HG03175 (cell line): Measurements from ENCODE around the gene ELP2.
"Not testable (repeated sequence)": the region's sequence is repeated elsewhere in the genome, so short reads cannot be mapped to it uniquely, and the experiment has no call there.

Source experiments
- ATAC-seq: cut with Tn5 transposase; IDR thresholded peaks from one replicate; pipeline ENCODE4 v1.9.1; 2021; ENCODE audit warnings: mild to moderate bottlenecking, moderate library complexity; ENCODE audit not compliant: unreplicated experiment

ELP2 gene, protein sequence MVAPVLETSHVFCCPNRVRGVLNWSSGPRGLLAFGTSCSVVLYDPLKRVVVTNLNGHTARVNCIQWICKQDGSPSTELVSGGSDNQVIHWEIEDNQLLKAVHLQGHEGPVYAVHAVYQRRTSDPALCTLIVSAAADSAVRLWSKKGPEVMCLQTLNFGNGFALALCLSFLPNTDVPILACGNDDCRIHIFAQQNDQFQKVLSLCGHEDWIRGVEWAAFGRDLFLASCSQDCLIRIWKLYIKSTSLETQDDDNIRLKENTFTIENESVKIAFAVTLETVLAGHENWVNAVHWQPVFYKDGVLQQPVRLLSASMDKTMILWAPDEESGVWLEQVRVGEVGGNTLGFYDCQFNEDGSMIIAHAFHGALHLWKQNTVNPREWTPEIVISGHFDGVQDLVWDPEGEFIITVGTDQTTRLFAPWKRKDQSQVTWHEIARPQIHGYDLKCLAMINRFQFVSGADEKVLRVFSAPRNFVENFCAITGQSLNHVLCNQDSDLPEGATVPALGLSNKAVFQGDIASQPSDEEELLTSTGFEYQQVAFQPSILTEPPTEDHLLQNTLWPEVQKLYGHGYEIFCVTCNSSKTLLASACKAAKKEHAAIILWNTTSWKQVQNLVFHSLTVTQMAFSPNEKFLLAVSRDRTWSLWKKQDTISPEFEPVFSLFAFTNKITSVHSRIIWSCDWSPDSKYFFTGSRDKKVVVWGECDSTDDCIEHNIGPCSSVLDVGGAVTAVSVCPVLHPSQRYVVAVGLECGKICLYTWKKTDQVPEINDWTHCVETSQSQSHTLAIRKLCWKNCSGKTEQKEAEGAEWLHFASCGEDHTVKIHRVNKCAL

DNA sequence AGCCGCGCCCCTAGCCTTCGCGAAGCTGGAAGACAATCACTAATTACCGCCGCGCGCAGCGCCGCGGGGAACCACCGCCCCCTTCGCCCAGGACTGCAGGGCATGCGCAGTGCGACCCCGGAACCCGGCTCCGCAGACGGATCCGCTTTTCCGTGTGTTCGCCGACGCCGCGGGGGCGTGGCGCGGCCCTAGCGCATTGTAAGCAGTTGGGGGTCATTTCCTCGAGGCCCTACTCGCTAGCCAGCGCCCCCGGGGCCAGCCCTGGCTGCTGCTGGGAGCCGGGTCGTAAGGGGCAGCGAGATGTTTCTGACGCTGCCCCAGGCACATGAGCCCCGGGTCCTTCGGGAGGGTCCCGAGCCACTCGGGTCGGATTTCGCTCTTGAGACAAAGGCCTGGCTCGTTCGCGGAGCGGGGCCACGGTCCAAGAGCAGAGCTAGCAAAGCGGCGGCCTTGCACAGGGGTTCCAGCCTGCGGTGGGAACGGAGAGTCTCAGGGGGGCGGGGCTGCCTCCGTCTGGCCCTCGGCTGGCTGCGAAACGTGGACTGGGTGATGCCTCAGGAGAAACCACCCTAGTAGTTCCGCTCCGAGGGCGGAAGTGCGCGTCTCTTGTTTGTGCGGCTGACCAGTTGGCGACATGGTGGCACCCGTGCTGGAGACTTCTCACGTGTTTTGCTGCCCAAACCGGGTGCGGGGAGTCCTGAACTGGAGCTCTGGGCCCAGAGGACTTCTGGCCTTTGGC is at the start of gene ELP2, which contains the start of gene SLC39A6:
Gene ELP2, plus strand, starts transcription at position 600 of the 739 bp plus-strand sequence. Its CDS starts 35 bp downstream, at position 635.
Gene SLC39A6, minus strand, starts transcription at position 41 of the 739 bp plus-strand sequence. CDS start 2,333 bp downstream, outside the sequence.
- peak; percentile 94 for ATAC-seq

DNA sequence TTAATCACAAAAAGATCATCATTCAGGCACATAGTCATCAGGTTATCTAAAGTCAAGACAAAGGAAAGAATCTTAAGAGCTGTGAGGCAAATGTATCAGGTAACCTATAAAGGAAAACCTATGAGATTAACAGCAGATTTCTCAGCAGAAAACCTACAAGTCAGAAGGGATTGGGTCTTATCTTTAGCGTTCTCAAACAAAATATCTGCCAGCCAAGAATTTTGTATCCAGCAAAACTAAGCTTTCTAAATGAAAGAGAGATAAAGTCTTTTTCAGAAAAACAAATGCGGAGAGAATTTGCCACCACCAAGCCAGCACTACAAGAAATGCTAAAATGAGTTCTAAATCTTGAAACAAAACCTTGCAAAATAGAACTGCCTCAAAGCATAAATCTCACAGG is 48.6 kb upstream of the ELP2 start:
- ATAC-seq = not testable (repeated sequence)

DNA sequence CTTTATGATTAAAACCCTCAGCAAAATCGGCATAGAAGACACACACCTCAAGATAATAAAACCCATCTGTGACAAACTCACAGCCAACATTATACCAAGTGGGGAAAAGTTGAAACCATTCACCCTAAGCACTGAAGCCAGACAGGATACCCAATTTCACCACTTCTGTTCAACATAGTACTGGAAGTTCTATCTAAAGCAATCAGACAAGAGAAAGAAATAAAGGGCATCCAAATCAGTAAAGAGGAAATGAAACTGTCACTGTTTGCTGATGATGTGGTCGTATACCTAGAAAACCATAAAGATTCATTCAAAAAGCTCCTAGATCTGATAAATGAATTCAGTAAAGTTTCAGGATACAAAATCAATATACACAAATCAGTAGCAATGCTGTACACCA is 46.0 kb upstream of the ELP2 start:
- ATAC-seq = no peak

DNA sequence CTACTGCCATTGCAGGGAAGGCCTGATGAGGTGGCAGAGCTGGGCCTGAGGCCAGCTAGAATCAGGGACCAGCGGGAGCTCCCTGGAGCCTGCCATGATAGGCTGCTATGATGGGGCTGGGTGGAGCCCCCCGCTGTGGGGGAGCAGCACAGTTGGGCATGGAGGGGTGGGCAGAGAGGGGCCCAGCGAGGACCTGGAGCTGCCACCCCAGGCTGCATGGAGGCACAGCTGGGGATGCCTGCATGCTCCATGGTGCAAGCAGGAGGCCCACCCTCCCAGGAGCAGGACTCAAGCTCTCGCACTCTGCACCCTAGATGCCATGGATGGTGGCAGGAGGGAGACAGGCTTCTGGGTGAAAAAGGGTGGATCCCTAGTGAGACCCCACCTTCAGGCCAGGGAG is 44.5 kb upstream of the ELP2 start:
- ATAC-seq = no peak

DNA sequence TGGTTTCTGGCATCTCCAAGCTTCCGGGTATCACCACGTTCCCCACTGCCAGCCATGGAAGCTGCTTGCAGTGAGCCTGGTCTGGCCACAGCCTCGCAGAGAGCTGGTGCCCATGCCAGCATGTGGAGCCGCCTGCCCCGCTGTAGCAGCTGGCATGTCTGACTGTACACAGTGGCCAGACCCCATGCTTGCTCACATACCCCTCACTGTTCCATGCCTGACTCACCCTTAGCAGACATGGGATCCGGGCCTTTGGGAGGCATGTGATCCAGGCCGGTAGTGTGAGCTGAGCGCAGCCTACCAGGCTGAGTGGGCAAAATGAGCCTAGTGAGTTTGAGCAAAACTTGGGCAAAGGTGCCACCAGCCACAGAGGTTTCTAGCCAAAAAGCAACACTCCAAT is 43.5 kb upstream of the ELP2 start:
- no peak for ATAC-seq

DNA sequence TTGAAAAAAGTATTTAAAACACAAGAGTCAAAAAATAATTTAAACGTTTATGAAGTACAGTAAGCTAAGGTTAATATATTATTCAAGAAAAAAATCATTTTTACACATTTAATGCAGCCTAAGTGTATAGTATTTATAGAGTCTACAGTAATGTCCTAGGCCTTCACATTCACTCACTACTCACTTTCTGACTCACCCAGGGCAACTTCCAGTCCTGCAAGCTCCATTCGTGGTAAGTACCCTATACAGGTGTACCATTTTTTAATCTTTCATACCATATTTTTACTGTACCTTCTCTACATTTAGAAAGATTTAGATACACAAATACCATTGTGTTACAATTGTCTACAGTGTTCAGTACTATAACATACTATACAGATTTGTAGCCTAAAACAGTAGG is 41.4 kb upstream of the ELP2 start:
- ATAC-seq = no peak

DNA sequence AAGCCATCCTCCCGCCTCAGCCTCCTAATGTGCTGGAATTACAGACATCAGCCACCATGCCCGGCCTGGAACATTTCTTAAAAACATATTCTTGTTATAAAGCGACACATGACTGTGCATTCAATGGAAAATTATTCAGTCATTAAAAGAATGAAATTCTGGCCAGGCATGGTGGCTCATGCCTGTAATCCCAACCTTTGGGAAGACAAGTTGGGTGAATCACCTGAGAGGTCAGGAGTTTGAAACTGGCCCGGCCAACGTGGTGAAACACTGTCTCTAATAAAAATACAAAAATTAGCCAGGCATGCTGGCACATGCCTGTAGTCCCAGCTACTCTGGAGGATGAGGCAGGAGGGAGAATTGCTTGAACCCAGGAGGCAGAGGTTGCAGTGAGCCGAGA is 40.7 kb upstream of the ELP2 start:
- no peak for ATAC-seq

DNA sequence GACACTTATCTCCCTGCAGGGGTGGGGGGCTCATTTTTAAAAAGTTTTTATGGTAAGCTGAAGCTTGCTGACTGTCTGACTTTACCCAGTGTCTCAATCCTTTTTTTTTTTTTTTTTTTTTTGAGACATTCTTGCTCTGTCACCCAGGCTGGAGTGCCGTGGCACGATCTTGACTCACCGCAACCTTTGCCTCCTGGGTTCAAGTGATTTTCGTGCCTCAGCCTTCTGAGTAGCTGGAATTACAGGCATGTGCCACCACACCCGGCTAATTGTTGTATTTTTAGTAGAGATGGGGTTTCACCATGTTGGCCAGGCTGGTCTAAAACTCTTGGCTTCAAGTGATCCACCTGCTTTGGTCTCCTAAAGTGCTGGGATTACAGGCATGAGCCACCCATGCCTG is 37.6 kb upstream of the ELP2 start:
- ATAC-seq = not testable (repeated sequence)

DNA sequence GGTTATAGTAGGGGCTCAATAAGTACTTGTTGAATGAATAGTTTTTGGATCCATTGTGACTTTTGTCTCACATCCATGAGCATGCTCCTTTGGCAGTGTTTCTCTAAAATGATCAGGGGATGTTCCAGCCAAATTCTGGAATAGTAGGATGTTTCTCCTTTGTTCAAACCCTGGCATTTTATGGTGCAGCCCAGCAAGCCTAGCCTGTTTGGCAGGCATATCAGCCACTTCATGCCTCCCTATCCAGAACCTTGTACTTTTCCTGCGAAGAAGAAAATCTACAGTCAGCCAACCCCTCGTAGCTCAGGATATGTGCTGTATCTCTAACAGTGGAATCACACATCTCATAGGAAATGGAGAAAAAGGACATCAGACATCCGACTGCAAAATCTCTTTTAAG is 35.3 kb upstream of the ELP2 start:
- no peak for ATAC-seq

DNA sequence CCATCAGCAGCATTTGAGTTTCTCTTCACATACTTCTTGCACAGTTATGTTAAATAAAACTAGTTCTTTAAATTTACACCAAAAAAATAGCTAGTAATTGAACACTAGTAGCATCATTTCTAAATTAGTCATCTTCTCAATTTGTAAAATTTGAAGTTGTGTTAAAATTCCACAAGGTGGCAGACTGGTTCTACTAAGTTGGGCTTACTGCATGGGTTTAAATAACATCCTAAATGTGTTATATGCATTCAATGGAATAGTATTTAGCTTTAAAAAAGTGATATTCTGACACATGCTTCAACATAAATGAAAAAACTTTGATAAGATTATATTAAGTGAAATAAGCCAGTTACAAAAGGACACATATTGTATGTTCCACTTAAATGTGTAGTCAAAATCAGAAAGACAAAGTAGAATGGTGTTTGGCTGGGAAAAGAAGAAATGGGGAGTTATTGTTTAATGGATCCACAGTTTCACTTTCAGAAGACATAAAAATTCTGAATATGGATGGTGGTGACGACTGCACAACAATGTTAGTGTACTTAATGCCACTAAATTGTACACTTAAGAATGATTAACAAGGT is 33.7 kb upstream of the ELP2 start:
- peak; percentile 42 for ATAC-seq

DNA sequence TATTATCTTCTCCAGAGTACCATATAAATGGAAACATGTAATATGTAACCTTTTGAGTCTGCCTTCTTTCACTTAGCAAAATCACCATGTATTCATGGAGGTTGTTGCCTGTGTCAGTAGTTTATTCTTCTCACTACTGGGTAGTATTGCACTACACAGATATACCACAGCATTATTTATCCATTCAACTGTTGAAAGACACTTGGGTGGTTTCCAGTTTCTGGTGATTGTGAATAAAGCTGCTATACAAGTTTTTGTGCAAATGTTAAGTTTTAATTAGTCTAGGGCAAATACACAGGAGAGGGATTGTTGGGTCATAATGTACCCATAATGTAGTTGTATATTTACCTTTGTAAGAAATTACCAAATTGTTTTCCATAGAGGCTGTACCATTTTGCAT is 32.7 kb upstream of the ELP2 start:
- no peak for ATAC-seq

DNA sequence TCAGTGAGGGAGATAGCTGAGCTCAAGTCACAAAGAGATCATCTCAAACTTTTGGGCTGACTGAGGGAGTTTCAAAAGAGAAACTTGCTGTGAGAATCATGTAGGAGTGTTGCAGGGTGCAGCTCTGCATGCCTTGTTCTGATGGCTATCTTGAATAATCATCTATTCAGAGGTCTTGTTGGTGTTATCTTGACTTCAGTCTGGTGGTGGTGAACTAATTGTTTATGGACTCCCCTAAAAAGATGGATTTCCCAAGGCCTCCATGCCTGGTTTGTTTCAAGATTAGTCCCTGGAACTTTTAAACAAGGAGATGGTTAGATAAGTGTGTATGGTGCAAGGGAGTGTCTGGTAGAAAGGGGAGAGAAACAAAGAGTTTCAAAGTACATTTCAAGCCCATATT is 30.4 kb upstream of the ELP2 start:
- ATAC-seq = no peak

DNA sequence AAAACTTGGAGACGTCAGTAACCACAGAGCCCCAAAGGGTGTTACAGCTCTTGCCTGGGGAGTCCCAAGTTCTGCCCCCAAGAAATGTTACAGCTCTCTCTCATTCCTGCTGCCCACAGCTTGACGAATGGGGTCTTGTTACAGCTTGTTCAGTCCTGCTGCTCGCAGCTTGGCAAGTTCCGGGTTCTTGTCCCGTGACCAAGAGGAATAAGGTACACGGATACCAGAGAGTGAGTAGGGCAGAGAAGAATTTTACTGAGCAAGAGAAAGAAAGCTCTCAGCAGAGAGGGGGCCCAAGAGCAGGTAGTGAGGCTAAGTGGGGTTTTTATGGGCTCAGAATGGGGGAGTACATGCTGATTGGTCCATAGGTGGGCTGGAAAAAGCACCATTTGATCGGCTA is 27.8 kb upstream of the ELP2 start:
- no peak for ATAC-seq

DNA sequence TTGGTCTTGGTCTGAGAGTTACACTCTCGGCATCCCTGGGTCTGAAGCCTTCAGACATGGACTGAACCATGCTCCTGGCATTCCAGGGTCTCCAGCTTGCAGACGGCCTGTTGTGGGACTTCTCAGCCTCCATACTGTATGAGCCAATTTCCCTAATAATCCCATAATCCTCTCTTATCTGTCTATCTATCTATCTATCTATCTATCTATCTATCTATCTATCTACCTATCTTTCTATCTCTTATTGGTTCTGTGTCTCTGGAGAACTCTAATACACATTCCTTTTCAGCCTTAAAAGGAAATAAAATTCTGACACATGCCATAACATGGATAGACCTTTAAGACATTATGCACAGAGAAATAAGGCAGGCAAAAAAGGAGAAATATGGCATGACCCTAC is 24.9 kb upstream of the ELP2 start:
- ATAC-seq = no peak

DNA sequence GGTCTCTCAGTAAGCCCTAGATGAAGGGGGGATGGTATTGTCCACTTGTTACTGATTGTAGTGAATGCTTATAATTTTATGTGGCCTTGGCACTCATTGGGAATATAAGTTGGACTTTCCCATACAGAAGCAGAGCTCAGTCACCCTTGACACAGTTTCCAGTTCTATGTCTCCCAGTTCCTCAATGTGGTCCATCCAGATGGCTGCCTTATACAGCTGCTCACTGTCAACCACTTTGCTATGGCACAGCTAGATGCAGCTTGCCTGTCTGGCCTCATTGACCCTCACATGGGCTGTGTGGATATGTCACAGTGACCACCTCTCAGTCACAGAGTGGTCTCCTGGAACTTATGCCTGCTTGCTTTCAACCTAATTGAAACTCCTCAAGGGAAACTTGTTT is 22.2 kb upstream of the ELP2 start:
- ATAC-seq = no peak

DNA sequence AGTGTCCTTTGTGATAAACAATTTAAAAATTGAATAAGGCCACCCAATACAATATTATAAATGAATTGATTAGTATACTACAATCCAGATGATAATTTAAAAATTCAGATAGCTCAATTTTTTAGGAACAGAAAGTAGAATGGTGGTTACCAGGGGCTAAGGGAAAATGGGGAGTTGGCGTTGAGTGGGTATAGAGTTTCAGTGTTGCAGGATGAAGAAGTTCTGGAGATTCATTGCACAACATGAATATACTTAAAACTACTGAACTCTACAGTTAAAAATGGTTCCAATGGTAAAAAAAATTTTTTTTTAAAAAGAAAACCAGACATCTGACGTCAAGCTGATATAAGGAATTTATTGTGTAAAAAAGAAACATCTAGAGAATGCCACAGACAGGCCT is 21.5 kb upstream of the ELP2 start:
- ATAC-seq = no peak

DNA sequence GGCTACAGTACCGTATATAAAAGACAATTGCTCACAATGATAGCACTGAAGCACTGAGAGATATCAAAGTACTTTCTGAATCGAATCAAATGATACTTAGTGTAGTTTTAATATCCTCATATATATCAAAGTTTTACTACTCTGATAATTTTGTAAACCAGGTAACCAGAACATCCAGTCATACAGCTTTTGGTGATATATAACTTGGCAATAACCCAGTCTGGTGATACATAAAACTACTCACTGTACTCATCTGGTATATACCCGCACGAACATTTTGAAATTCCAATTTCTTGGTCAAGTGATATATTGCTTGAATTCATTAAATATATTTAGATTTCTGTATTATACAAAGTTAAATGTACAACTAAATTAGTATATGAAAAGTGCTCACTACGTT is 21.1 kb upstream of the ELP2 start:
- no peak for ATAC-seq

DNA sequence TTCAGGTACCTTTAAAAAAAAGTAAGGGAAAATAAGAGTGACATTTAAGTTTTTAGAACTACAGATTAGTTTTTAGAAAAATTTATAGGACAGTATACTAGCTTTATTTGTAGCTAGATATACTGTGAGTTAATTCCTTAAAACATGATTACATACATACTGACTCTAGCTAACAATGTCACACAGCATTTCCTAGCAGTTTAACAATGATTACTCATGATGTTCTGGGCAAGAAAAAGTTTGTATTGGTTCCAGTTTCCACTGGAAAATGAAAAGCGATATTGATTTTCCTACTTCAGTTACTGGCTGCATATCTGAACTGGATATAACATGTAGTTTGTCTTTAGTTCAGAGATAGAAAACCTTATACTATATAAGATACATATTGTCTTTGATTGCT is 20.0 kb upstream of the ELP2 start:
- no peak for ATAC-seq

DNA sequence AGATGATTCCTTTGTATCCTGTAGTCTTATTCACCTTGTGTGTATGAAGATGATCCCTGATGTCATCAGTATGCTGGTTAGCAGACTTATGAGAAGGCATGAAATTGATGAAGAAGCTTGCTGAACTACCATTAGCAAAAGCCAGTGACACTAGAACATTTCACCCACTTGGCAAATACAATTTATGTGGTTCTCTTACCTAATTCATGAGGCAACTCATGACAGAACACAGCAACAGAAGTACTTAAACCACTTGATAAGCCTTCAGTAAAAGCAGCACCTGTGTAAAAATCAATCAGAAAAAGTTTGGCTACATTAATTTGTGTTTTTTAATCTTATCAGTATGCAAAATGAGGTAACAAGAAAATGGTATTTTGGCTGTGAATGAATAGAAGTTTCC is 17.4 kb upstream of the ELP2 start:
- no peak for ATAC-seq

DNA sequence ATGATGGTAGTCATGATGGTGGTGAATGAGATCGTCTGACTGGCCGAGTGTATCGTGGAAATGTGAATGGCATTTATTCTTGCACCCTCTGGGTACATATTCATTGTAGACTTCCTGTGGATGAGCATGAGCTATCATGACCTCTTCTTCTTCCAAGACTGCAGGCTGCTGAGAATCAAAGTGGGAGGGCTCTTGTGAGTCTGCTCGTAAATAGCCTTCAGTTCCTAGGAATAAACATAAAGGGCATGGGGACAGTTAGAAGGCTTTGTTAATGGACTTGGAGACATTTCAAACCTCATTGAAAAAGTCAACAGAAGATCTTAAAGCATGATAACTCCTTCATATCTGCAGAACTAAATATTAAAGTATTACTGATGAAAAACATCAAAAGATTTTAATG is 15.4 kb upstream of the ELP2 start:
- no peak for ATAC-seq

DNA sequence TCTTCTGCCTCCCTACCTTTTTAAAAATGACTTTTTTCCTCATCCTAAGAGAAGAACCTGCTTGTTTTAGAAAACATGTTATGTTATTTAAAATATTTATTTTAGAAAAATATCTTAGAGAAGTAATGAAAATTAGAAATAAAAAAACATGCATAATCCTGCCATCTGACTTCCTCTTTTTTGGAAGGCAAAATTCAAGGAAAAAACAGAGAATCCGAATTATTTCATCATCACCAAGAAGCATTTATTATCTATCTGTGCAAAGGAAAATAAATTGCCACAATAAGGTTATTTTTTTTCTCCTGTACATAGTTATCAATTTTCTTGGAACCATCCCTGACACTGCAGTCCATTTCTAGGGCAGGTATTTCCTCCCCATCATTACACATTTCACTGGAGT is 15.0 kb upstream of the ELP2 start:
- no peak for ATAC-seq
